A673 (cell line): Measurements from ENCODE around the gene ZNF605. TPM values are rescaled to one million over a fixed set of nuclear protein-coding genes. Genes with fewer than 3 reads are reported as not detected.

ENCODE experiments used
- Bru-seq: library from RNA; stranded (reverse); fragments of 400-500 nt; gene quantifications from one replicate; lab custom pipeline; 2021; lab: Mats Ljungman, UMichigan
- BruChase-seq, 2 experiments: library from RNA; stranded (reverse); fragments of 400-500 nt; gene quantifications; one replicate each; lab custom pipeline; 2021; lab: Mats Ljungman, UMichigan
- BruUV-seq: library from RNA; stranded (reverse); fragments of 400-500 nt; replicated peaks from 2 replicates; lab custom pipeline; 2021; lab: Mats Ljungman, UMichigan
- CTCF ChIA-PET: fragments of 300-600 bp; sonication (Branson Sonifier 250); formaldehyde crosslinking; loops from one replicate; lab custom pipeline; 2022; ENCODE audit warnings: antibody characterized with exemption; lab: Charles Lee
- POLR2A ChIA-PET: fragments of 300-600 bp; sonication (Branson Sonifier 250); formaldehyde crosslinking; loops from one replicate; lab custom pipeline; 2022; ENCODE audit warnings: antibody characterized with exemption; ENCODE audit not compliant: low non-redundant PET; lab: Charles Lee
- DNase-seq: peaks from one replicate; pipeline ENCODE4 v3.0.0-alpha.2; 2015; ENCODE audit warnings: low spot score
- H3K27ac ChIP-seq: fragments of 200-600 bp; sonication (generic); 2 replicates; pipeline ENCODE4 v1.5.1; 2016; ENCODE audit warnings: mixed run types, low read depth, mild to moderate bottlenecking, mixed read lengths, antibody characterized with exemption, low read length; ENCODE audit not compliant: poor library complexity, severe bottlenecking
- H3K27me3 ChIP-seq: fragments of 200-600 bp; sonication (generic); replicated peaks from 2 replicates; pipeline ENCODE4 v1.6.1; 2017; ENCODE audit warnings: mixed run types, low read depth, mild to moderate bottlenecking, mixed read lengths, antibody characterized with exemption, low read length; ENCODE audit not compliant: insufficient read depth, poor library complexity
- H3K36me3 ChIP-seq: fragments of 200-600 bp; sonication (generic); 2 replicates; pipeline ENCODE4 v1.6.1; 2016; ENCODE audit warnings: mixed run types, mild to moderate bottlenecking, mixed read lengths, antibody characterized with exemption, low read length; ENCODE audit not compliant: insufficient read depth, poor library complexity, severe bottlenecking
- H3K4me1 ChIP-seq: fragments of 200-600 bp; sonication (generic); 2 replicates; pipeline ENCODE4 v1.6.1; 2017; ENCODE audit warnings: mixed run types, mild to moderate bottlenecking, mixed read lengths, antibody characterized with exemption, low read length; ENCODE audit not compliant: insufficient read depth, poor library complexity, severe bottlenecking
- H3K4me3 ChIP-seq: fragments of 200-600 bp; sonication (generic); 2 replicates; pipeline ENCODE4 v1.5.1; 2016; ENCODE audit warnings: low read depth, mixed run types, mild to moderate bottlenecking, mixed read lengths, low read length; ENCODE audit not compliant: poor library complexity, severe bottlenecking
- H3K9me3 ChIP-seq: fragments of 200-600 bp; sonication (generic); 2 replicates; pipeline ENCODE4 v1.6.1; 2016; ENCODE audit warnings: mixed run types, low read depth, mild to moderate bottlenecking, mixed read lengths, antibody characterized with exemption, low read length; ENCODE audit not compliant: poor library complexity, severe bottlenecking
- EZH2 ChIP-seq: fragments of 200-600 bp; sonication (generic); IDR thresholded peaks from 2 replicates; pipeline ENCODE4 v1.6.1; 2017; ENCODE audit warnings: borderline replicate concordance, low read depth, mild to moderate bottlenecking, mixed read lengths, antibody characterized with exemption, low read length; ENCODE audit not compliant: poor library complexity, severe bottlenecking
- intact Hi-C: fragments of 100-400 bp; cut with micrococcal nuclease; formaldehyde crosslinking; loops from one replicate; pipeline ENCODE4 v1.10.0; 2022; ENCODE audit not compliant: unreplicated experiment
- long read RNA-seq: library from polyadenylated mRNA; stranded (forward); transcript quantifications from one replicate; pipeline ENCODE4 v2.0.0, GENCODE V29; 2022
- total RNA-seq: library from RNA; stranded (reverse); gene quantifications from 2 replicates; pipeline ENCODE4 v1.2.3, GENCODE V29; 2021
- TF ChIP-seq, protein P1 (sequence below): fragments of 300-800, 200-600 bp; sonication (generic); conservative IDR thresholded peaks from 2 replicates; pipeline ENCODE4 v1.5.1; 2017; ENCODE audit warnings: low read depth, mild to moderate bottlenecking, antibody characterized with exemption, low read length, moderate library complexity, mixed read lengths

The ZNF605 gene
- total RNA-seq (12.9 and 13.0 TPM in 2 replicates), Bru-seq, nascent RNA (percentile 65 among the genes with signal in this experiment), BruChase-seq, experiment 1, labeled RNA remaining after a 2-hour chase (percentile 82 among the genes with signal in this experiment), BruChase-seq, experiment 2, labeled RNA remaining after a 6-hour chase (percentile 83 among the genes with signal in this experiment)
- long read RNA-seq, full-length matches to known transcripts, result 2 of 8 reads
- long read RNA-seq, partial matches to known transcripts, result 1 of 8 reads
- long read RNA-seq, other reads (novel, unspliced or antisense), result 5 of 8 reads

- no peak for TF ChIP-seq EZH2
- TF ChIP-seq, protein P1, sequence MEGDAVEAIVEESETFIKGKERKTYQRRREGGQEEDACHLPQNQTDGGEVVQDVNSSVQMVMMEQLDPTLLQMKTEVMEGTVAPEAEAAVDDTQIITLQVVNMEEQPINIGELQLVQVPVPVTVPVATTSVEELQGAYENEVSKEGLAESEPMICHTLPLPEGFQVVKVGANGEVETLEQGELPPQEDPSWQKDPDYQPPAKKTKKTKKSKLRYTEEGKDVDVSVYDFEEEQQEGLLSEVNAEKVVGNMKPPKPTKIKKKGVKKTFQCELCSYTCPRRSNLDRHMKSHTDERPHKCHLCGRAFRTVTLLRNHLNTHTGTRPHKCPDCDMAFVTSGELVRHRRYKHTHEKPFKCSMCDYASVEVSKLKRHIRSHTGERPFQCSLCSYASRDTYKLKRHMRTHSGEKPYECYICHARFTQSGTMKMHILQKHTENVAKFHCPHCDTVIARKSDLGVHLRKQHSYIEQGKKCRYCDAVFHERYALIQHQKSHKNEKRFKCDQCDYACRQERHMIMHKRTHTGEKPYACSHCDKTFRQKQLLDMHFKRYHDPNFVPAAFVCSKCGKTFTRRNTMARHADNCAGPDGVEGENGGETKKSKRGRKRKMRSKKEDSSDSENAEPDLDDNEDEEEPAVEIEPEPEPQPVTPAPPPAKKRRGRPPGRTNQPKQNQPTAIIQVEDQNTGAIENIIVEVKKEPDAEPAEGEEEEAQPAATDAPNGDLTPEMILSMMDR, result no peak
- no TSS peak for BruUV-seq
- POLR2A ChIA-PET, result no interaction called here
- Histone ChIP-seq H3K9me3 (peaks cover 20% of the 10 kb centered on the region), H3K27ac (peak within 1 kb of the TSS; percentile 93), H3K4me3 (peak within 1 kb of the TSS; percentile 71), H3K27me3 (no peaks in the 10 kb centered on the region), H3K4me1 (no peaks in the 10 kb centered on the region), H3K36me3 (no peaks in the 10 kb centered on the region)
- DNase-seq, result peak; percentile 95
- intact Hi-C loops, result no loop called here
- CTCF ChIA-PET, result no interaction called here
Measured at GRCh38 chr12:132956011-132956788, at the start of gene ZNF605. ZNF605 (minus strand) TSS chr12:132956306; CDS start chr12:132945635, 10,671 bp downstream.

DNA sequence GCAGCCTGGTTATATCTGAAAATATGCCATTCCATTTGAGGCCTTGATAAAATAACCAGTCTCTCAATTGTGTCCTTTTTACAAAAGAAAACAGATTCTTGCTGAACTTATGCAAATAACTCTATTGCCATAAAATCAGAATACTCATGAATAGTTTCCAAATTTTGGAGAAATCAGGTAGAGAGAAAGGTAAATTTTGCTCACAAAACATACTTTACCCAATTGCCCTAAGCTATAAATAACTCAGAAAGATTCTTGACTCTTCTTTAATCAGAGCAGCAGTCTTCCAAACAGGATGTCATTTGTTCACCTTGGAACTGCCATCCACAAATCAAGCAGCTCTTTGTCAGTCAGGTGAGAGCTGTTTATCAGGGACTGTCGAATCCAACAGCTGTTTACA, 42.6 kb upstream of the ZNF605 start:
- DNase-seq, result no peak
- Histone ChIP-seq H3K36me3 (no peaks in the 10 kb centered on the region), H3K27ac (no peak overlapping the region), H3K4me3 (no peak overlapping the region), H3K9me3 (peaks cover 35% of the 10 kb centered on the region), H3K4me1 (no peaks in the 10 kb centered on the region), H3K27me3 (no peaks in the 10 kb centered on the region)
- intact Hi-C loops, result no loop called here
- TF ChIP-seq EZH2, result no peak
- TF ChIP-seq, protein P1, result no peak
- BruUV-seq, result no TSS peak
- POLR2A ChIA-PET, result no interaction called here
- CTCF ChIA-PET, result no interaction called here

- BruUV-seq, result no TSS peak
- Histone ChIP-seq H3K27me3 (no peaks in the 10 kb centered on the region), H3K4me1 (no peaks in the 10 kb centered on the region), H3K36me3 (peaks cover 10% of the 10 kb centered on the region), H3K9me3 (peaks cover 46% of the 10 kb centered on the region), H3K4me3 (peak overlapping the region; percentile 70), H3K27ac (peak overlapping the region; percentile 63)
- no peak for TF ChIP-seq EZH2
- TF ChIP-seq, protein P1, result no peak
- ChIA-PET CTCF (no interaction called here), POLR2A (no interaction called here)
- peak; percentile 25 for DNase-seq
- intact Hi-C loops, result no loop called here
Measured at GRCh38 chr12:132986885-132987225, 30.7 kb upstream of the ZNF605 start.
